MM.1S (cell line): ENCODE measurements around the gene ACSL5.

Source experiments
- EZH2phosphoT487 ChIP-seq: fragments of 300-600 bp; sonication (generic); IDR thresholded peaks from 2 replicates; pipeline ENCODE4 v1.6.1; 2018; ENCODE audit warnings: antibody characterized with exemption, low read length
- TF ChIP-seq, protein P1 (sequence below): fragments of 300-600 bp; sonication (generic); IDR thresholded peaks from 2 replicates; pipeline ENCODE4 v1.5.1; 2016; ENCODE audit warnings: antibody characterized with exemption, low read length, mixed read lengths

DNA sequence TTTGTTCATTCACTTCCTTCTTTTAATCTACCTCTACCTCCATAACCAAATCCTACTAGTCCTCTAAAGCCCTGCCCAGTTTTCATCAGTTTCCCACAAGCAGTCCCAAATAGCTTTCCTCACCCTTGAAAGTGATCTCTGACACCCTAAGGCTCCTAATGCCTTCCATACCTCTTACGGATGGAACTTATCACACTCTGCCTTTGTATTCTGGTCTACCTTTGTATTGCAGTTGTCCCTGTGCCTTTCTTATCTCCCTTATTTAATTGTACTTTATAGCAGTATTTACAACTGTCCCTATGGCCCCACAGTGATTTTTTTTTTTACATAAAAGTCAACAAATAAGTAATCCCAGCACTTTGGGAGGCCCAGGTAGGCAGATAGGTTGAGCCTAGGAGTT lies 33.8 kb downstream of the ACSL5 start:
- TF ChIP-seq, protein P1, sequence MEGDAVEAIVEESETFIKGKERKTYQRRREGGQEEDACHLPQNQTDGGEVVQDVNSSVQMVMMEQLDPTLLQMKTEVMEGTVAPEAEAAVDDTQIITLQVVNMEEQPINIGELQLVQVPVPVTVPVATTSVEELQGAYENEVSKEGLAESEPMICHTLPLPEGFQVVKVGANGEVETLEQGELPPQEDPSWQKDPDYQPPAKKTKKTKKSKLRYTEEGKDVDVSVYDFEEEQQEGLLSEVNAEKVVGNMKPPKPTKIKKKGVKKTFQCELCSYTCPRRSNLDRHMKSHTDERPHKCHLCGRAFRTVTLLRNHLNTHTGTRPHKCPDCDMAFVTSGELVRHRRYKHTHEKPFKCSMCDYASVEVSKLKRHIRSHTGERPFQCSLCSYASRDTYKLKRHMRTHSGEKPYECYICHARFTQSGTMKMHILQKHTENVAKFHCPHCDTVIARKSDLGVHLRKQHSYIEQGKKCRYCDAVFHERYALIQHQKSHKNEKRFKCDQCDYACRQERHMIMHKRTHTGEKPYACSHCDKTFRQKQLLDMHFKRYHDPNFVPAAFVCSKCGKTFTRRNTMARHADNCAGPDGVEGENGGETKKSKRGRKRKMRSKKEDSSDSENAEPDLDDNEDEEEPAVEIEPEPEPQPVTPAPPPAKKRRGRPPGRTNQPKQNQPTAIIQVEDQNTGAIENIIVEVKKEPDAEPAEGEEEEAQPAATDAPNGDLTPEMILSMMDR, result no peak
- TF ChIP-seq EZH2phosphoT487, result no peak
